Naive B cell (primary cell): Measurements from ENCODE around the gene UTP15. TPM values are rescaled to one million over a fixed set of nuclear protein-coding genes. Genes with fewer than 3 reads are reported as not detected.

ENCODE experiments used
- polyA plus RNA-seq, 6 donors: library from polyadenylated mRNA; unstranded; fragments of 300-500 nt; fragmentation: Illumina TruSeq; gene quantifications; one replicate each; pipeline ENCODE4 v1.2.3, GENCODE V29; 2021; ENCODE audit warnings: low read depth in 6 of 6

The UTP15 gene
- polyA plus RNA-seq, 6 donors from 2014 or later: 6.2 to 13.3 (median 8.0) TPM

Other genes with a start within 250 kb of the UTP15 start
- not detected for gene FOXD1, start 117.0 kb upstream of the UTP15 start, polyA plus RNA-seq
- gene BTF3, start 67.3 kb upstream of the UTP15 start, polyA plus RNA-seq: 100 to 1,000 TPM; 610 to 801 (median 671) TPM
- 10 to 100 TPM; 21.1 to 34.4 (median 26.3) TPM for gene ANKRA2, start 104 bp upstream of the UTP15 start, polyA plus RNA-seq
- gene ARHGEF28, start 60.5 kb downstream of the UTP15 start, polyA plus RNA-seq: not detected